ENCODE data around the gene BMP5. TPM values are rescaled to one million over a fixed set of nuclear protein-coding genes. Genes with fewer than 3 reads are reported as not detected.

Gene BMP5
- total RNA-seq, 2 experiments from 2014 or later: not detected

GRCh38 chr6:55866128-55866527 lies 9.3 kb downstream of the BMP5 start:
- CTCF ChIA-PET: no interaction called here
- Mint-ChIP-seq H3K4me1 (no peaks in the 10 kb centered on the region), H3K27ac (no peak overlapping the region), H3K36me3 (ENCODE audit: low read depth) (no peaks in the 10 kb centered on the region), H3K4me3 (no peak overlapping the region), H3K9me3 (no peaks in the 10 kb centered on the region), H3K27me3 (no peaks in the 10 kb centered on the region)
- DNase-seq: no peak
- POLR2A ChIA-PET: no interaction called here

- Mint-ChIP-seq H3K9me3 (no peaks in the 10 kb centered on the region), H3K27me3 (no peaks in the 10 kb centered on the region), H3K4me3 (no peak overlapping the region), H3K4me1 (no peaks in the 10 kb centered on the region), H3K27ac (no peak overlapping the region), H3K36me3 (ENCODE audit: low read depth) (no peaks in the 10 kb centered on the region)
- CTCF ChIA-PET: no interaction called here
- POLR2A ChIA-PET: no interaction called here
- no peak for DNase-seq
These were observed 22.1 kb downstream of the BMP5 start for GRCh38 chr6:55853008-55854001.

GRCh38 chr6:55841341-55841740 lies 34.0 kb downstream of the BMP5 start:
- no peaks in the 10 kb centered on the region for H3K4me1 Mint-ChIP-seq
- no peak overlapping the region for H3K27ac Mint-ChIP-seq
- no peaks in the 10 kb centered on the region for H3K36me3 Mint-ChIP-seq (ENCODE audit: low read depth)
- POLR2A ChIA-PET: no interaction called here
- H3K4me3 Mint-ChIP-seq: no peak overlapping the region
- H3K27me3 Mint-ChIP-seq: no peaks in the 10 kb centered on the region
- no peaks in the 10 kb centered on the region for H3K9me3 Mint-ChIP-seq
- no peak for DNase-seq
- CTCF ChIA-PET: no interaction called here

GRCh38 chr6:55839080-55839479 lies 36.3 kb downstream of the BMP5 start:
- ChIA-PET POLR2A (no interaction called here), CTCF (no interaction called here)
- DNase-seq: no peak
- no peaks in the 10 kb centered on the region for H3K9me3 Mint-ChIP-seq
- H3K27me3 Mint-ChIP-seq: no peaks in the 10 kb centered on the region
- H3K4me3 Mint-ChIP-seq: no peak overlapping the region
- H3K27ac Mint-ChIP-seq: no peak overlapping the region
- no peaks in the 10 kb centered on the region for H3K36me3 Mint-ChIP-seq (ENCODE audit: low read depth)
- no peaks in the 10 kb centered on the region for H3K4me1 Mint-ChIP-seq

GRCh38 chr6:55836945-55837344 lies 38.4 kb downstream of the BMP5 start:
- ChIA-PET POLR2A (no interaction called here), CTCF (no interaction called here)
- H3K4me3 Mint-ChIP-seq: no peak overlapping the region
- no peak overlapping the region for H3K27ac Mint-ChIP-seq
- no peaks in the 10 kb centered on the region for H3K9me3 Mint-ChIP-seq
- H3K4me1 Mint-ChIP-seq: no peaks in the 10 kb centered on the region
- no peaks in the 10 kb centered on the region for H3K36me3 Mint-ChIP-seq (ENCODE audit: low read depth)
- no peaks in the 10 kb centered on the region for H3K27me3 Mint-ChIP-seq
- no peak for DNase-seq

GRCh38 chr6:55836481-55836880 lies 38.9 kb downstream of the BMP5 start:
- no peaks in the 10 kb centered on the region for H3K36me3 Mint-ChIP-seq (ENCODE audit: low read depth)
- no peaks in the 10 kb centered on the region for H3K9me3 Mint-ChIP-seq
- no peak overlapping the region for H3K4me3 Mint-ChIP-seq
- no peaks in the 10 kb centered on the region for H3K4me1 Mint-ChIP-seq
- no peaks in the 10 kb centered on the region for H3K27me3 Mint-ChIP-seq
- CTCF ChIA-PET: no interaction called here
- H3K27ac Mint-ChIP-seq: no peak overlapping the region
- POLR2A ChIA-PET: no interaction called here
- DNase-seq: no peak

GRCh38 chr6:55835220-55835619 lies 40.2 kb downstream of the BMP5 start:
- no peaks in the 10 kb centered on the region for H3K9me3 Mint-ChIP-seq
- no peaks in the 10 kb centered on the region for H3K36me3 Mint-ChIP-seq (ENCODE audit: low read depth)
- no peak overlapping the region for H3K27ac Mint-ChIP-seq
- H3K4me1 Mint-ChIP-seq: no peaks in the 10 kb centered on the region
- H3K4me3 Mint-ChIP-seq: no peak overlapping the region
- ChIA-PET POLR2A (interaction anchor here (0.6 kb wide), 1 partner anchor 16 kb away, joined by 3 read pairs; no protein-coding TSS in a partner anchor), CTCF (no interaction called here)
- no peaks in the 10 kb centered on the region for H3K27me3 Mint-ChIP-seq
- DNase-seq: no peak

- no peaks in the 10 kb centered on the region for H3K4me1 Mint-ChIP-seq
- H3K27ac Mint-ChIP-seq: no peak overlapping the region
- no peak for DNase-seq
- H3K9me3 Mint-ChIP-seq: no peaks in the 10 kb centered on the region
- no peak overlapping the region for H3K4me3 Mint-ChIP-seq
- H3K27me3 Mint-ChIP-seq: no peaks in the 10 kb centered on the region
- H3K36me3 Mint-ChIP-seq (ENCODE audit: low read depth): no peaks in the 10 kb centered on the region
- ChIA-PET CTCF (interaction anchor here (0.6 kb wide), 1 partner anchor 582 kb away, joined by 3 read pairs; no protein-coding TSS in a partner anchor), POLR2A (no interaction called here)
These were observed 42.1 kb downstream of the BMP5 start for GRCh38 chr6:55833284-55833683.

- no peaks in the 10 kb centered on the region for H3K9me3 Mint-ChIP-seq
- H3K27me3 Mint-ChIP-seq: no peaks in the 10 kb centered on the region
- ChIA-PET POLR2A (no interaction called here), CTCF (no interaction called here)
- no peak overlapping the region for H3K27ac Mint-ChIP-seq
- no peak for DNase-seq
- no peak overlapping the region for H3K4me3 Mint-ChIP-seq
- no peaks in the 10 kb centered on the region for H3K36me3 Mint-ChIP-seq (ENCODE audit: low read depth)
- no peaks in the 10 kb centered on the region for H3K4me1 Mint-ChIP-seq
These were observed 47.4 kb downstream of the BMP5 start for GRCh38 chr6:55827818-55828522.

- no peaks in the 10 kb centered on the region for H3K9me3 Mint-ChIP-seq
- no peak overlapping the region for H3K27ac Mint-ChIP-seq
- CTCF ChIA-PET: no interaction called here
- no peaks in the 10 kb centered on the region for H3K4me1 Mint-ChIP-seq
- no peak overlapping the region for H3K4me3 Mint-ChIP-seq
- no peaks in the 10 kb centered on the region for H3K36me3 Mint-ChIP-seq (ENCODE audit: low read depth)
- no peaks in the 10 kb centered on the region for H3K27me3 Mint-ChIP-seq
- DNase-seq: no peak
- POLR2A ChIA-PET: no interaction called here
These were observed 48.4 kb downstream of the BMP5 start for GRCh38 chr6:55826941-55827340.

- DNase-seq: no peak
- ChIA-PET POLR2A (no interaction called here), CTCF (no interaction called here)
- no peaks in the 10 kb centered on the region for H3K9me3 Mint-ChIP-seq
- no peaks in the 10 kb centered on the region for H3K27me3 Mint-ChIP-seq
- no peaks in the 10 kb centered on the region for H3K36me3 Mint-ChIP-seq (ENCODE audit: low read depth)
- H3K4me3 Mint-ChIP-seq: no peak overlapping the region
- H3K27ac Mint-ChIP-seq: no peak overlapping the region
- no peaks in the 10 kb centered on the region for H3K4me1 Mint-ChIP-seq
These were observed 49.9 kb downstream of the BMP5 start for GRCh38 chr6:55825402-55826051.

GRCh38 chr6:55822815-55823214 lies 52.6 kb downstream of the BMP5 start:
- Mint-ChIP-seq H3K9me3 (no peaks in the 10 kb centered on the region), H3K27me3 (no peaks in the 10 kb centered on the region), H3K27ac (no peak overlapping the region), H3K4me1 (no peaks in the 10 kb centered on the region), H3K4me3 (no peak overlapping the region), H3K36me3 (ENCODE audit: low read depth) (no peaks in the 10 kb centered on the region)
- no peak for DNase-seq
- POLR2A ChIA-PET: no interaction called here
- CTCF ChIA-PET: no interaction called here

- H3K27ac Mint-ChIP-seq: no peak overlapping the region
- H3K4me1 Mint-ChIP-seq: no peaks in the 10 kb centered on the region
- no peak for DNase-seq
- no peaks in the 10 kb centered on the region for H3K36me3 Mint-ChIP-seq (ENCODE audit: low read depth)
- H3K27me3 Mint-ChIP-seq: no peaks in the 10 kb centered on the region
- no peaks in the 10 kb centered on the region for H3K9me3 Mint-ChIP-seq
- no peak overlapping the region for H3K4me3 Mint-ChIP-seq
- CTCF ChIA-PET: no interaction called here
- POLR2A ChIA-PET: no interaction called here
These were observed 53.4 kb downstream of the BMP5 start for GRCh38 chr6:55822005-55822404.
